Esophagus muscularis mucosa (tissue), 4 donors: ENCODE results near the gene PKP3. TPM values are rescaled to one million over a fixed set of nuclear protein-coding genes. Genes with fewer than 3 reads are reported as not detected.
"Not testable (repeated sequence)": the region's sequence is repeated elsewhere in the genome, so short reads cannot be mapped to it uniquely, and the experiment has no call there.

Experiments used
- DNase-seq: peaks from one replicate; pipeline ENCODE4 v3.0.0-alpha.2; 2017; ENCODE audit errors: extremely low spot score
- H3K27ac ChIP-seq, 4 donors: fragments of 200-600 bp; sonication (generic); replicated peaks in 1 of 4; 1 replicate in 3 of 4; 2 replicates in 1 of 4; pipeline ENCODE4 v1.5.1; 2016 to 2019; ENCODE audit warnings: mild to moderate bottlenecking in 1 of 4
- H3K27me3 ChIP-seq, 4 donors: fragments of 200-600 bp; sonication (generic); one replicate each; pipeline versions ENCODE4 v1.5.1 to v1.6.0; 2016 to 2019
- H3K36me3 ChIP-seq, 4 donors: fragments of 200-600 bp; sonication (generic); one replicate each; pipeline ENCODE4 v1.5.1; 2016 to 2019
- H3K4me1 ChIP-seq, 4 donors: fragments of 200-600 bp; sonication (generic); one replicate each; pipeline ENCODE4 v1.5.1; 2016 to 2019
- H3K4me3 ChIP-seq, 4 donors: fragments of 200-600 bp; sonication (generic); 1 replicate in 2 of 4; 2 replicates in 2 of 4; pipeline ENCODE4 v1.5.1; 2016 to 2019; ENCODE audit warnings: mild to moderate bottlenecking in 4 of 4, moderate library complexity in 1 of 4
- H3K9me3 ChIP-seq, 4 donors: fragments of 200-600 bp; sonication (generic); 1 replicate in 3 of 4; 2 replicates in 1 of 4; pipeline ENCODE4 v1.5.1; 2016 to 2019
- EP300 ChIP-seq: sonication (generic); formaldehyde crosslinking; IDR thresholded peaks from one replicate; pipeline ENCODE4 v1.6.1; 2017; ENCODE audit warnings: antibody characterized with exemption
- POLR2A ChIP-seq: fragments of 450-650 bp; IDR thresholded peaks from one replicate; pipeline ENCODE4 v1.6.1; 2017; ENCODE audit warnings: antibody characterized with exemption, moderate library complexity, mild to moderate bottlenecking, low read depth
- POLR2AphosphoS5 ChIP-seq, 2 donors: sonication (generic); formaldehyde crosslinking; IDR thresholded peaks; one replicate each; pipeline ENCODE4 v1.6.1; 2017; ENCODE audit warnings: antibody characterized with exemption in 2 of 2
- WGBS: methylation state at CpG from one replicate; pipeline ENCODE4 v1.1.5; 2018; 5-methylcytosine and 5-hydroxymethylcytosine counted together
- intact Hi-C: fragments of 100-400 bp; cut with DNase I; formaldehyde crosslinking; loops from one replicate; pipeline ENCODE4 v1.15.1; 2023
- total RNA-seq, 4 donors: library from RNA; depleted of rRNA; stranded (reverse); fragments of >200 nt; gene quantifications; one replicate each; pipeline versions ENCODE4 v1.1.0 to v1.2.1, GENCODE V29; 2016
- TF ChIP-seq, protein P1 (sequence below), 3 experiments: fragments of 200-600 bp in 2 of 3; fragments of 450-650 bp in 1 of 3; sonication (generic) in 2 of 3; IDR thresholded peaks; one replicate each; pipeline ENCODE4 v1.5.1; 2017 to 2019; ENCODE audit warnings: antibody characterized with exemption in 3 of 3, mild to moderate bottlenecking in 2 of 3, moderate library complexity in 1 of 3

PKP3 gene
- total RNA-seq, 4 donors from 2014 or later = 0.17 to 1.1 (median 0.51) TPM

- H3K27ac ChIP-seq = no peak overlapping the region
- H3K27me3 ChIP-seq = peaks cover 0 to 12% (median 0%) of the 10 kb centered on the region in 4 donors
- no peak for DNase-seq
- H3K4me1 ChIP-seq = no peaks in the 10 kb centered on the region
- no peaks in the 10 kb centered on the region for H3K36me3 ChIP-seq
- peaks cover 0 to 10% (median 0%) of the 10 kb centered on the region in 4 donors for H3K9me3 ChIP-seq
- TF ChIP-seq POLR2A (no peak), EP300 (no peak), POLR2AphosphoS5 (IDR thresholded peaks at IDR 0.05) (no peak)
- TF ChIP-seq, protein P1, sequence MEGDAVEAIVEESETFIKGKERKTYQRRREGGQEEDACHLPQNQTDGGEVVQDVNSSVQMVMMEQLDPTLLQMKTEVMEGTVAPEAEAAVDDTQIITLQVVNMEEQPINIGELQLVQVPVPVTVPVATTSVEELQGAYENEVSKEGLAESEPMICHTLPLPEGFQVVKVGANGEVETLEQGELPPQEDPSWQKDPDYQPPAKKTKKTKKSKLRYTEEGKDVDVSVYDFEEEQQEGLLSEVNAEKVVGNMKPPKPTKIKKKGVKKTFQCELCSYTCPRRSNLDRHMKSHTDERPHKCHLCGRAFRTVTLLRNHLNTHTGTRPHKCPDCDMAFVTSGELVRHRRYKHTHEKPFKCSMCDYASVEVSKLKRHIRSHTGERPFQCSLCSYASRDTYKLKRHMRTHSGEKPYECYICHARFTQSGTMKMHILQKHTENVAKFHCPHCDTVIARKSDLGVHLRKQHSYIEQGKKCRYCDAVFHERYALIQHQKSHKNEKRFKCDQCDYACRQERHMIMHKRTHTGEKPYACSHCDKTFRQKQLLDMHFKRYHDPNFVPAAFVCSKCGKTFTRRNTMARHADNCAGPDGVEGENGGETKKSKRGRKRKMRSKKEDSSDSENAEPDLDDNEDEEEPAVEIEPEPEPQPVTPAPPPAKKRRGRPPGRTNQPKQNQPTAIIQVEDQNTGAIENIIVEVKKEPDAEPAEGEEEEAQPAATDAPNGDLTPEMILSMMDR (IDR thresholded peaks at IDR 0.05) = no peak
- no peak overlapping the region for H3K4me3 ChIP-seq
- WGBS = 100% methylated on average over 7 of the region's 19 CpGs
- intact Hi-C loops = no loop called here
Observed at GRCh38 chr11:385594-386351, 8.2 kb upstream of the PKP3 start.

DNA sequence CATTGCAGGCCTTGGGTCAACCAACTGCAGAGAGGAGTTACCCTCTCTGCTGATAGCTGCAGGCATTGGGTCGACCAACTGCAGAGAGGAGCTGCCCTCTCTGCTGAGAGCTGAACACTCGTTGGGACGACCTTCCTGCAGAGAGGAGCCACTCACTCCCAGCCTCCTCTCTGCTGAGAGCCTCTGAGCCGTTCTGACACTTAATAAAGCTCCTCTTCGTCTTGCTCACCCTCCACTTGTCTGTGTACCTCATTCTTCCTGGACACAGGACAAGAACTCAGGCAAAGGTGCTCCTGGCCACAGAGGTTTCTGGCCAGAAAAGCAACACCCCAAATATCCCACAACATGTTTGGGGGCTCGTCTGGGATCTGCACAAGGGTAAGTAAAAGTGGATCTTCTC is 7.5 kb upstream of the PKP3 start:
- Histone ChIP-seq H3K36me3 (no peaks in the 10 kb centered on the region), H3K27ac (no peak overlapping the region), H3K27me3 (peaks cover 0 to 17% (median 0%) of the 10 kb centered on the region in 4 donors), H3K9me3 (peaks cover 0 to 10% (median 0%) of the 10 kb centered on the region in 4 donors), H3K4me1 (no peaks in the 10 kb centered on the region), H3K4me3 (no peak overlapping the region)
- TF ChIP-seq POLR2AphosphoS5 (IDR thresholded peaks at IDR 0.05) = no peak
- no peak for TF ChIP-seq POLR2A
- TF ChIP-seq, protein P1 (IDR thresholded peaks at IDR 0.05) = no peak
- no peak for TF ChIP-seq EP300
- no peak for DNase-seq
- intact Hi-C loops = no loop called here
- 94% methylated on average over 6 of the region's 6 CpGs for WGBS

DNA sequence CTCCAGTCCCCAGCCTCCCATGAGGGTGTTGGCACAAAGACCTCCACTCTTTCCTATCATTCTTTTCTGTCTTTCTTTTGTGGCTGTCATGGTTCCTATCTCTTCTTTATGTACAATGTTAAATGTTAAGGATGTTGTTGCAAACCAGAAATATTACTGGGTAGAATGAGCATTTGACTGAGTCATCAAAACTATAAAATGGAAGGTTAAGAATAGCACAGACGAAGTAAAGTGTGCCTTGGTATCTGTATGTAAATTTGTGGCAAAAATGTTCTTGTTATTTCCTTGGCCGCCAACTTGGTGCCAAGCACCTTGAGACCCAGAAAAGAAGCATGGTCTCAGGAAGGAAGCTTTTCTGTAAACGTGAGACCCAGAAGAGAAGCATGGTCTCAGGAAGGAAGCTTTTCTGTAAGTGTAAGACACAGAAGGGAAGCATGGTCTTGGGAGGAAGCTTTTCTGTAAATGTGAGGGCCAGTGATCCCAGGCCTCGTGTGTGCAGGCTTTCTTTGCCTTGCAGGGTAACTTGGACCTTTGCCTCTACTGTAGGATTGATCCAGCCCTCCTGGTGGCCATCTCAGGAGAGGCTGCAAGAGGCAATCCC is 6.7 kb upstream of the PKP3 start:
- WGBS = 66% methylated on average over 4 of the region's 4 CpGs
- no peak overlapping the region for H3K4me3 ChIP-seq
- no peaks in the 10 kb centered on the region for H3K4me1 ChIP-seq
- TF ChIP-seq POLR2A (no peak), POLR2AphosphoS5 (IDR thresholded peaks at IDR 0.05) (no peak), EP300 (no peak)
- TF ChIP-seq, protein P1 (IDR thresholded peaks at IDR 0.05) = no peak
- peaks cover 0 to 10% (median 0%) of the 10 kb centered on the region in 4 donors for H3K9me3 ChIP-seq
- H3K27ac ChIP-seq = no peak overlapping the region
- H3K27me3 ChIP-seq = peaks cover 0 to 25% (median 0%) of the 10 kb centered on the region in 4 donors
- DNase-seq = no peak
- intact Hi-C loops = no loop called here
- H3K36me3 ChIP-seq = no peaks in the 10 kb centered on the region

DNA sequence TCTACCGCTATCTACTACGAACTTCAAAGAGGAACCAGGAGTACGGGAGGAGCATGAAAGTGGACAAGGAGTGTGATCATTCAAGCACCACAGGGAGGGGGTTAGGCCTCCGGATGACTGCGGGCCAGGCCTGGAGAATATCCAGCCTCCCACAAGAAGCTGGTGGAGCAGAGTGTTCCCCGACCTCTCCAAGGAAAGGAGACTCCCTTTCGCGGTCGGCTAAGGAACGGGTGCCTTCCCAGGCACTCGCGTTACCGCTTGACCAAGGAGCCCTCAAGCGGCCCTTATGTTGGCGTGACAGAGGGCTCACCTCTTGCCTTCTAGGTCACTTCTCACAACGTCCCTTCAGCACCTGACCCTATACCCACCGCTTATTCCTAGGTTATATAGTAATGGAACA is 4.6 kb upstream of the PKP3 start:
- DNase-seq, H3K27ac ChIP-seq, H3K36me3 ChIP-seq, intact Hi-C loops, H3K4me3 ChIP-seq, H3K4me1 ChIP-seq: not testable (repeated sequence)
- Histone ChIP-seq H3K27me3 (peaks cover 0 to 39% (median 3%) of the 10 kb centered on the region in 4 donors), H3K9me3 (peaks cover 0 to 10% (median 0%) of the 10 kb centered on the region in 4 donors)
- WGBS = 62% methylated on average over 5 of the region's 17 CpGs

GRCh38 chr11:390175-390574 is 3.8 kb upstream of the PKP3 start:
- WGBS = 69% methylated on average over 6 of the region's 11 CpGs
- Histone ChIP-seq H3K4me3 (no peak overlapping the region), H3K27me3 (peaks cover 0 to 42% (median 3%) of the 10 kb centered on the region in 4 donors), H3K9me3 (peaks cover 0 to 10% (median 0%) of the 10 kb centered on the region in 4 donors), H3K4me1 (peaks cover 0 to 7% (median 0%) of the 10 kb centered on the region in 4 donors), H3K36me3 (no peaks in the 10 kb centered on the region), H3K27ac (no peak overlapping the region)
- intact Hi-C loops = no loop called here
- TF ChIP-seq POLR2AphosphoS5 (IDR thresholded peaks at IDR 0.05) = no peak
- no peak for TF ChIP-seq EP300
- TF ChIP-seq POLR2A = no peak
- TF ChIP-seq, protein P1 (IDR thresholded peaks at IDR 0.05) = no peak
- DNase-seq = no peak
